Psoas muscle (tissue), 8 donors: ENCODE results near the gene ERN2. TPM values are rescaled to one million over a fixed set of nuclear protein-coding genes. Genes with fewer than 3 reads are reported as not detected.

Source experiments
- ATAC-seq, 4 donors: fragments of 200-7000 bp; cut with Tn5 transposase; one replicate each; pipeline ENCODE4 v1.9.1; 2020; ENCODE audit warnings: moderate library complexity in 3 of 4, mild to moderate bottlenecking in 2 of 4
- DNase-seq, 2 donors: peaks; one replicate each; pipeline ENCODE4 v3.0.0-alpha.2; 2020
- H3K27ac ChIP-seq: fragments of 200-600 bp; one replicate; pipeline ENCODE4 v1.8.0; 2022
- H3K27me3 ChIP-seq, 3 donors: fragments of 200-600 bp in 1 of 3; one replicate each; pipeline versions ENCODE4 v1.6.1 to v1.8.0; 2013 to 2022; ENCODE audit warnings: low read length in 2 of 3, mild to moderate bottlenecking in 2 of 3, moderate library complexity in 1 of 3; ENCODE audit not compliant: insufficient read depth in 3 of 3
- H3K36me3 ChIP-seq, 2 donors: fragments of 200-600 bp in 1 of 2; one replicate each; pipeline versions ENCODE4 v1.6.1 to v1.8.0; 2013 to 2022; ENCODE audit warnings: low read depth in 1 of 2, mild to moderate bottlenecking in 1 of 2, moderate library complexity in 1 of 2; ENCODE audit not compliant: insufficient read depth in 1 of 2
- H3K4me1 ChIP-seq: fragments of 200-600 bp; one replicate; pipeline ENCODE4 v1.8.0; 2022
- H3K4me3 ChIP-seq: fragments of 200-600 bp; one replicate; pipeline ENCODE4 v1.8.0; 2022; ENCODE audit warnings: mild to moderate bottlenecking
- H3K9me3 ChIP-seq: fragments of 200-600 bp; one replicate; pipeline ENCODE4 v1.8.0; 2022
- WGBS, 3 donors: extraction: QIAGEN DNeasy Blood & Tissue Kit; methylation state at CpG; one replicate each; pipeline versions ENCODE4 v1.1.6 to v1.1.7; 2013; 5-methylcytosine and 5-hydroxymethylcytosine counted together
- intact Hi-C, 2 donors: fragments of 100-400 bp; cut with DNase I; formaldehyde crosslinking; loops; one replicate each; pipeline versions ENCODE4 v1.11.0 to v1.14.2; 2022
- polyA plus RNA-seq, 3 donors: library from polyadenylated mRNA; stranded (reverse); fragments of 200-250 nt; gene quantifications; one replicate each; pipeline ENCODE4 v1.2.3, GENCODE V29; 2013
- total RNA-seq, 4 donors: library from RNA; stranded (reverse); fragmentation: NEBNext Ultra II Directional in 2 of 4; extraction: Animal tissue kit (Norgen Biotek cat#: 25700) in 2 of 4; gene quantifications; one replicate each; pipeline versions ENCODE4 v1.2.1 to v1.2.4, GENCODE V29; 2021 to 2023
- TF ChIP-seq, protein P1 (sequence below): fragments of 200-600 bp; IDR thresholded peaks from one replicate; pipeline ENCODE4 v1.8.0; 2022; ENCODE audit warnings: antibody characterized with exemption
- donor health status: healthy with polysubstance abuse.
- donor health status: DM: no; HTN: no; CAD: no; lungs with moderate emphysema.
- donor health status: Bipolar disorder and iron deficiency.
- donor health status: healthy.
- donor health status: DM: yes; HTN: yes; CAD: no.
- donor health status: DM: no; HTN: no; CAD: no.
- donor health status: DM: no; HTN: no; CAD: no.
- donor health status: DM: yes; HTN: yes; CAD: no.

Gene ERN2
- total and polyA plus RNA-seq, 7 donors, result 0.03 to 0.19 (median 0.08) TPM; not detected in 4

DNA sequence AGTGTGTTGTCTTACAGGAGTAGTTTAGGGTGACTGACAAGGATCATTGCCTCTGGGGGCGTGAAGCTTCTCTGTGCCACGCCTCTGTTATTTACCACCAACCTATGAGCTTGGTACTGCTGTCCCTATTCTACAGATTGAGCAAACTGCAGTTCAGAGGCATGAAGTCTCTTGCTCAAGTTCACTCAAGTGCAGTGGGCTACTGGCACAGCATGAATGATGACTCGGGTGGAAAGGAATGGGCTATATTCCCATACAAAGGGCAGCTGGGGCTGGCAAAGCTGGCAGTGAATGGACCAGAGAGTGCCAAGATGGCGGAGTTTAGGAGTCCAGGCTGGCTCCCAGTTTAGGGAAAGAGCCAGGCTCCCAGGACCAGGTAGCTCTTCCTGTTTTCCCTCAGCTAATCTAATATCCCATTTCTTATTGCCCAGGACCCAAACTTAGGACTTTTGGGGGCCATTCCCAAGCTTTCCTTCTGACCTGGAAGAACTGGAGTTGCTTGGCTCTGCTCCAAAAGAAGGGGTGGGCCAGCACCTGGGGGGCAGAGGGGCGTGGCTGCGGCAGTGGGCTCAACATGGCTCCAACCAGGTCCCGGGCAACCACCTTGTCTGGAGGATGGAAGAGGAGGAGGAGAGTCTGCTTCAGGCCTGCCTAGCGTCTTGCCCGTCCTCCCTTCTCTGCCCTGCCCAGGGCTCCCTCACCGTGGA is 21.4 kb downstream of the ERN2 start:
- intact Hi-C loops, result no loop called here
- Histone ChIP-seq H3K27me3 (no peaks in the 10 kb centered on the region), H3K36me3 (peaks cover 7 to 45% of the 10 kb centered on the region in 2 donors), H3K27ac (no peak overlapping the region), H3K4me3 (no peak overlapping the region), H3K4me1 (no peaks in the 10 kb centered on the region), H3K9me3 (no peaks in the 10 kb centered on the region)
- WGBS, 3 donors, result 41 to 66% (median 61%) methylated on average over 10 of the region's 10 CpGs
- peak; percentile 48 to 68 (median 55) for ATAC-seq
- no peak for DNase-seq
- TF ChIP-seq, protein P1, sequence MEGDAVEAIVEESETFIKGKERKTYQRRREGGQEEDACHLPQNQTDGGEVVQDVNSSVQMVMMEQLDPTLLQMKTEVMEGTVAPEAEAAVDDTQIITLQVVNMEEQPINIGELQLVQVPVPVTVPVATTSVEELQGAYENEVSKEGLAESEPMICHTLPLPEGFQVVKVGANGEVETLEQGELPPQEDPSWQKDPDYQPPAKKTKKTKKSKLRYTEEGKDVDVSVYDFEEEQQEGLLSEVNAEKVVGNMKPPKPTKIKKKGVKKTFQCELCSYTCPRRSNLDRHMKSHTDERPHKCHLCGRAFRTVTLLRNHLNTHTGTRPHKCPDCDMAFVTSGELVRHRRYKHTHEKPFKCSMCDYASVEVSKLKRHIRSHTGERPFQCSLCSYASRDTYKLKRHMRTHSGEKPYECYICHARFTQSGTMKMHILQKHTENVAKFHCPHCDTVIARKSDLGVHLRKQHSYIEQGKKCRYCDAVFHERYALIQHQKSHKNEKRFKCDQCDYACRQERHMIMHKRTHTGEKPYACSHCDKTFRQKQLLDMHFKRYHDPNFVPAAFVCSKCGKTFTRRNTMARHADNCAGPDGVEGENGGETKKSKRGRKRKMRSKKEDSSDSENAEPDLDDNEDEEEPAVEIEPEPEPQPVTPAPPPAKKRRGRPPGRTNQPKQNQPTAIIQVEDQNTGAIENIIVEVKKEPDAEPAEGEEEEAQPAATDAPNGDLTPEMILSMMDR, result no peak

GRCh38 chr16:23690771-23691482 is 22.1 kb downstream of the ERN2 start:
- Histone ChIP-seq H3K4me1 (no peaks in the 10 kb centered on the region), H3K9me3 (no peaks in the 10 kb centered on the region), H3K27me3 (no peaks in the 10 kb centered on the region), H3K36me3 (peaks cover 7 to 51% of the 10 kb centered on the region in 2 donors), H3K4me3 (no peak overlapping the region), H3K27ac (no peak overlapping the region)
- intact Hi-C loops, result no loop called here
- ATAC-seq, result no peak
- WGBS, 3 donors, result 80 to 87% (median 83%) methylated on average over 25 of the region's 25 CpGs
- TF ChIP-seq, protein P1, result no peak
- DNase-seq, result no peak

GRCh38 chr16:23689442-23690187 is 23.4 kb downstream of the ERN2 start:
- WGBS, 3 donors, result 96 to 98% (median 97%) methylated on average over 36 of the region's 36 CpGs
- no peak for ATAC-seq

DNA sequence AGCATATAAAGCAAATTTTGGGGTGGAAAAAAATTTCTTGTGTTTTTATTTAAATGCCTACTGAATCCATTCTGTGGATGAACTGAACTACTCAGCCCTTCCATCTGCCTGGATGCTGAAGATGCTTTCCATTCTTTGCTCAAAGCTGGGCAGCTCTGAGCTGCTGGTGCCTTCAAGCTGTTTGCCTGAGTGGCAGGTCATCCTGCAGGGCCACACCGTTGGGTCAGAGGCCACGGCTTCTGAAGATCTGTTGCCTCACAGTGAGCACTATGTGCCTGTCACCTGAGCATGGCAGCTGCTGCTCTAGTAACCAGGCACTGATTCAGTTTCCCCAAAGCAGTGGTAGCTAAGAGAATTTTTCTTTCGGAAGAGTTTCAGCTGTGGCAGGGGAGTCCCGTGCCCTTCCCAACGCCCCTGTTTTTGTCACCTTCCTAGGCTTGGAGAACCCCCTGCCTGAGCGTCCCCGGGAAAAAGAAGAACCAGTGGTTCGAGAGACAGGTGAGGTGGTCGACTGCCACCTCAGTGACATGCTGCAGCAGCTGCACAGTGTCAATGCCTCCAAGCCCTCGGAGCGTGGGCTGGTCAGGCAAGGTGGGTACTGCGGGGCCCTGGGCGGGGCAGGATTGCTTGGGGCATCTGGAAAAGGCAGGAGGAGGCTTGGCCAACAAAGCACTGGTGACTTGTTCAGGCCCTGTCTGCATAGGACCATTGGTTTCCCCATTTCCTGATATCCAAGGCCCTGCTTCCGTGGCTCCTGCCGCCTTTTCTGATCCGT is 25.8 kb downstream of the ERN2 start:
- no peak for ATAC-seq
- TF ChIP-seq, protein P1, result no peak
- Histone ChIP-seq H3K4me1 (no peaks in the 10 kb centered on the region), H3K36me3 (peaks cover 7 to 77% of the 10 kb centered on the region in 2 donors), H3K27me3 (no peaks in the 10 kb centered on the region), H3K9me3 (no peaks in the 10 kb centered on the region), H3K27ac (no peak overlapping the region), H3K4me3 (no peak overlapping the region)
- intact Hi-C loops, result loop anchor here in 1 of 2 donors (10.0 kb wide), 1 partner anchor 818 kb away; no protein-coding TSS in a partner anchor
- 84 to 93% (median 90%) methylated on average over 16 of the region's 16 CpGs for WGBS, 3 donors
- DNase-seq, result no peak

More at GRCh38 chr16:23689442-23690187, 23.4 kb downstream of the ERN2 start:
- peaks cover 7 to 60% of the 10 kb centered on the region in 2 donors for H3K36me3 ChIP-seq
- intact Hi-C loops, result loop anchor here in 1 of 2 donors (10.0 kb wide), 1 partner anchor 815 kb away; no protein-coding TSS in a partner anchor
- no peak overlapping the region for H3K4me3 ChIP-seq
- no peak for DNase-seq
- no peaks in the 10 kb centered on the region for H3K4me1 ChIP-seq
- no peaks in the 10 kb centered on the region for H3K27me3 ChIP-seq
- no peak overlapping the region for H3K27ac ChIP-seq
- no peaks in the 10 kb centered on the region for H3K9me3 ChIP-seq
- TF ChIP-seq, protein P1, result no peak
